HL-60 (cell line): ENCODE results near the gene PDE1C.

ENCODE experiments used
- GABPA ChIP-seq: IDR thresholded peaks from 2 replicates; pipeline ENCODE4 v1.6.1; 2012; ENCODE audit warnings: low read depth
- TF ChIP-seq, protein P1 (sequence below): IDR thresholded peaks from one replicate; pipeline ENCODE4 v1.5.1; 2011; ENCODE audit warnings: low read length, control low read depth, inconsistent platforms; ENCODE audit not compliant: insufficient read depth

- TF ChIP-seq, protein P1, sequence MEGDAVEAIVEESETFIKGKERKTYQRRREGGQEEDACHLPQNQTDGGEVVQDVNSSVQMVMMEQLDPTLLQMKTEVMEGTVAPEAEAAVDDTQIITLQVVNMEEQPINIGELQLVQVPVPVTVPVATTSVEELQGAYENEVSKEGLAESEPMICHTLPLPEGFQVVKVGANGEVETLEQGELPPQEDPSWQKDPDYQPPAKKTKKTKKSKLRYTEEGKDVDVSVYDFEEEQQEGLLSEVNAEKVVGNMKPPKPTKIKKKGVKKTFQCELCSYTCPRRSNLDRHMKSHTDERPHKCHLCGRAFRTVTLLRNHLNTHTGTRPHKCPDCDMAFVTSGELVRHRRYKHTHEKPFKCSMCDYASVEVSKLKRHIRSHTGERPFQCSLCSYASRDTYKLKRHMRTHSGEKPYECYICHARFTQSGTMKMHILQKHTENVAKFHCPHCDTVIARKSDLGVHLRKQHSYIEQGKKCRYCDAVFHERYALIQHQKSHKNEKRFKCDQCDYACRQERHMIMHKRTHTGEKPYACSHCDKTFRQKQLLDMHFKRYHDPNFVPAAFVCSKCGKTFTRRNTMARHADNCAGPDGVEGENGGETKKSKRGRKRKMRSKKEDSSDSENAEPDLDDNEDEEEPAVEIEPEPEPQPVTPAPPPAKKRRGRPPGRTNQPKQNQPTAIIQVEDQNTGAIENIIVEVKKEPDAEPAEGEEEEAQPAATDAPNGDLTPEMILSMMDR: no peak
- TF ChIP-seq GABPA: no peak
These were observed 12.2 kb downstream of the PDE1C start for GRCh38 chr7:32058002-32058401.
